NCI-H524 (cell line): Measurements from ENCODE around the gene PCDHGB1.
"Not testable (repeated sequence)": the region's sequence is repeated elsewhere in the genome, so short reads cannot be mapped to it uniquely, and the experiment has no call there.

Experiments
- DNase-seq, 2 experiments: peaks; one replicate each; lab custom pipeline; 2025; lab: John Stamatoyannopoulos, UW

Gene PCDHGB1

GRCh38 chr5:141349917-141350619 is at the start of gene PCDHGB1:
TSS of gene PCDHGB1 (plus strand) at chr5:141350099. CDS start at chr5:141350261, 162 bp downstream.
- DNase-seq, result peak; percentile 2 to 25

GRCh38 chr5:141303756-141304155 is 46.1 kb upstream of the PCDHGB1 start, which contains the start of gene SLC25A2:
TSS of gene SLC25A2 (minus strand) at chr5:141304049. CDS start at chr5:141303865, 184 bp downstream.
- DNase-seq, result no peak

DNA sequence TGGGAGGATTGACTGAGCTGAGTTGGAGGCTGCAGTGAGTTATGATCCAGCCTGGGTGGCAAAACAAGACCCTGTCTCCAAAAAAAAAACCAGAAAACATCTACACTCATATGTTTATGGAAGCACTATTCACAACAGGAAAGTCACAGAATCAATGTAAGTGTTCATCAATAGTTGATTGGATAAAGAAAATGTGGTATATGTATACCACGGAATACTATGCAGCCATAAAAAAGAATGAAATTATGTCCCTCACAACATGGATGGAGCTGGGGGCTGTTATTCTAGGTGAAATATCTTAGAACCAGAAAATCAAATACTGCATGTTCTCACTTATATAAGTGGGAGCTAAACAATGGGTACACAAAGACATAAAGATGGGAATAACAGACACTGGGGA is 43.3 kb upstream of the PCDHGB1 start:
- no peak for DNase-seq

- no peak for DNase-seq
These were observed 36.2 kb upstream of the PCDHGB1 start for GRCh38 chr5:141313711-141314110.

- DNase-seq, result not testable (repeated sequence)
These were observed 32.9 kb upstream of the PCDHGB1 start for GRCh38 chr5:141316963-141317362.

- DNase-seq, result no peak
These were observed 30.7 kb upstream of the PCDHGB1 start for GRCh38 chr5:141319202-141319601.

- no peak for DNase-seq
These were observed 30.2 kb upstream of the PCDHGB1 start for GRCh38 chr5:141319699-141320098.

DNA sequence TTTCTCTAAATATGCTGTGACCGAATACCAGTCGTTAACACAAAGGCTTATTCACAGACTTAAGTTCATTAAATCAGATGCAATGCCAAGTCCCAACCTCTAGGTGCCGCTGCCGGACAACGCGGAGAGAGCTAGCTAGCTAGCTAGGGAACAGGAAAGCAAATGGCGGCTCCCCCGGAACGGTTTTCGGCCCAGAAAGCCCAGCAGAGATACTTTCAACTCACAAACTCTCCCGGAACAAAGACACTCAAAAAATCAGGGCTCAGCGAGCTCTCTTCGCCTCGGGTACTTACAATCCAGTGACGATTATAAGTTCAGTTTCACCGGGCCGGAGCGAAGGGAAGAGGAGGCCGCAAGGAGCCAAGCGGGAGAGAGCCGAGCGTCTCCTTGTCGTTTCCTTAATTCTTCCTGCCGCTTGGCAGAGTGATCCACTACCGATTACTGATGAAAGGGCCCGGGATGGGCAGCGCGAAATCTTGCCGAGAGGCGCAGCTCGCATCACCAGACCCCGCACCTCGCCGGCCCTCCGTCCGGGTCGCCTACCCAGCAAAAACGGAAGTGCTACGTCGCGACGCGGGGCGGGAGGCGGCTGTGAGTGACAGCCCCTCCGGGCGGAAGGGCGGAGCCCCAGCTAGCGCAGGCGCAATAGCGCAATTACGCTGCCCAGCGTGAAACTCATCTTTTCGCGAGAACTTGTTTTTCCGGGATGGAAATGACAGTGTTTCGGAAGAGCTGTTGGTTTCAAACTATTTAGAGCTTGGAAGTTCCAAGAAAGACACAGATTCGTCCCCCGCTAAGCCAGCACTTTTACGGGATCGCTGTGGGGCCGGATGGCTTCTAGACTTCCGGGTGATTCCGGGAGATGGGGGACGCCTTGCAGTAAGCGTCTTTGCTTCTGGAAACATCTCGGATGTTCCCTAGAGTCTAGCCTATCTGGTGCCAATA is 29.4 kb upstream of the PCDHGB1 start, which contains the start of gene TAF7:
TAF7 (minus strand) TSS at position 560 of the 945 bp plus-strand sequence. CDS start 740 bp downstream, outside the sequence.
- peak; percentile 76 to 89 for DNase-seq

GRCh38 chr5:141322261-141322660 is 27.6 kb upstream of the PCDHGB1 start:
- DNase-seq, result no peak

DNA sequence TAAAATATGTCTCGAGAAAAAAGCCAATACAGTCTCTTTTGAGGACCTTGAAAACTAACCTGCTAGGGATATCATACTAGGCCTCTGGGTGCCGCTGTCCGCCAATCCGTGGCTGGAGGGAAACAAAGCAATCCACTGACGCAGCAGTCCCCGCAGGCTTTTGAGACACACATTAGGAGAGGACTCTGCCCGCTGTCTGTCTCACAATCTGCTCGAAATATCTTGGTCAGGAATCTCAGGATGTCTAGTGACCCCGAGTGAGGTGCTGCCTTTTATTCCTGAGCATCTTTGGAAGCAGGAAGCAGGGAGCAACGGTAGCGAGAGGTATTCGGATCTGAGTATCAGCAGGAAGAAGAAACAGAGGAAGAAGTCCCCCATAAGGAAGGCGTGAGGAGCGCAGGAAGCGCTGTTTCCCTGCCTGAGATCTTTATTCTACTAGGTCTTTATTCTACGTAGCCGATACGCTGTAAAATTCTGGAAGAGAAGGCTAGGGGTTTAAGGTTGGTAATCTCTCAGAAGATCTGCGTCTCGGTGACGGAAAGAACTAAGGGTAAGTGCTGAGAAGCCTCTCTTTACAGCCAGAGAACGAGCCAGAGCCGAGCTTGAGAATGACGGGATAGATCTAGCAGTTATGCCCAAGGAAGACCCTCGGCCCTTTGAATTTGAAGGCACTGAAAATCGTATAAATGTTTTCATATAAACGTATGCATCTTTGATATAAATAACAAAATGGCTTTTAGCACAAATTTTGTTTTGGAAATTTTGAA is 23.6 kb upstream of the PCDHGB1 start:
- DNase-seq, result peak; percentile 1 to 28

DNA sequence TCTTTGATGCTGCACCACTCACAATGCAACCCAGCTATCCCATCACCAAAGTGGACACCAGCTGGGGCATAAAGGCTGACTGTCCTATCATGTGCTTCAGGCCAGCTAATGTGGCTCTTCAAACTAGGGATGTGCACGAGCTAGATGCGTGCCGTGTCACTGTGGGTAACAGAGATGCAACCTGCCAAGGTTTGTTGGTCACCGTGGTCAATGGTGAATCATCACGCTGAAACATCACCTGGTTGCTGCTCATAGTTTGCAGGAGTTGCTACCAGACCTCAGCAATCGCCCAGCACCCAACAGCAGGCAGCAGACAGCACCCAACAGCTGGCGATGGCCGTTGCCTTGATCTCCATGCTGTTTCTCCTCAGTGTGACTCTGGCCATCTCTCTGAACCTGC is 21.7 kb upstream of the PCDHGB1 start:
- no peak for DNase-seq

DNA sequence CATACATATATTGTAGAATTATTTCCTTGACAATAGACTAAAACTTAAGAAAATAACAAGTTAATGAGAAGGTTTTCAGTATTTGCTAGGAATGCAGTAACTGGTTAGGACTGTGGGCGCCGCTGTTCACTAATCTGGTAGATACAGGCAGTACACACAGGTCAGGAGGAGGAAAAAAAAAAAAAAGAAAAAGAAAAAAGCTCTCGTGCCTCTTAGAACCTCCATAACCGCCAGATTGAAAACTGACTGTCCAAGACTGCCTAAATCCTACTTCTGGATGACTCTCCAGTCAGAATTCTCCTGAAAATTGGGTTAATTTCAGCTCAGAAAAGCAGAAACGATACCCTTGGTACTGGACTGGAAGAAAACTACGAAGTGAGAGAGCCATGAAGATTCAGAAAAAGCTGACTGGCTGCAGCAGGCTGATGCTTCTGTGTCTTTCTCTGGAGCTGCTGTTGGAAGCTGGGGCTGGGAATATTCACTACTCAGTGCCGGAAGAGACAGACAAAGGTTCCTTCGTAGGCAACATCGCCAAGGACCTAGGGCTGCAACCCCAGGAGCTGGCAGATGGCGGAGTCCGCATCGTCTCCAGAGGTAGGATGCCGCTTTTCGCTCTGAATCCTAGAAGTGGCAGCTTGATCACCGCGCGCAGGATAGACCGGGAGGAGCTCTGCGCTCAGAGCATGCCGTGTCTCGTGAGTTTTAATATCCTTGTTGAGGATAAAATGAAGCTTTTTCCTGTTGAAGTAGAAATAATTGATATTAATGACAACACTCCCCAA is 19.4 kb upstream of the PCDHGB1 start, which contains the start of gene PCDHGA1:
PCDHGA1 (plus strand) TSS at position 216 of the 782 bp plus-strand sequence.
- DNase-seq, result peak in 1 of 2 experiments; percentile 0

- DNase-seq, result not testable (repeated sequence)
These were observed 17.3 kb upstream of the PCDHGB1 start for GRCh38 chr5:141332571-141332970.

DNA sequence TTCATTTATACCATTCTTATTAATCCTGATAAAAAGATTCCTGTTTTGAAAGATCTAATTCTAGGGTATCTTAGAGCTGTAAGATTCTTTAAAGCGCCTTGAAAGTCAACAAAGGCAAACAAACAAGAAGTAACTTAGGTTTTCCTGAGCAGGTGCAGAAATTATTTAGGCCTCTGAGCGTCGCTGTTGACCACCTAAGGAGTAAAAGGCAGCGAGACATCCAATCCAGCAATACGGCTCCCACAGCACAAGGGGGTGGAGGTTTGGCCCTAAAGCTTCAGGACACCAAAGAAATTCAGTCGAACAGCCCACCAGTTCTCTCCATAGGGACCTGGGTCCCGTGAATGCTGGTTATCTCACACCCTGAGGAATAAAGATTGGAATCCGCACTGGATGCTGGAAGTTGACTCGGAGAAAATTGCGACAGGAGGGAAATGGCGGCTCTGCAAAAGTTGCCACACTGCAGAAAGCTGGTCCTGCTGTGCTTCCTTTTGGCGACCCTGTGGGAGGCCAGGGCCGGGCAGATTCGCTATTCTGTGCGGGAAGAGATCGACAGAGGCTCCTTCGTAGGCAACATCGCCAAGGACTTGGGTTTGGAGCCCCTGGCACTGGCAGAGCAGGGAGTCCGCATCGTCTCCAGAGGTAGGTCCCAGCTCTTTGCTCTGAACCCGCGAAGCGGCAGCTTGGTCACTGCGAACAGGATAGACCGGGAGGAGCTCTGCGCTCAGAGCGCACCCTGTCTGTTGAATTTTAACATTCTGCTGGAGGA is 11.2 kb upstream of the PCDHGB1 start, which contains the start of gene PCDHGA2:
PCDHGA2 (plus strand) TSS at position 223 of the 769 bp plus-strand sequence.
- DNase-seq, result peak in 1 of 2 experiments; percentile 13

DNA sequence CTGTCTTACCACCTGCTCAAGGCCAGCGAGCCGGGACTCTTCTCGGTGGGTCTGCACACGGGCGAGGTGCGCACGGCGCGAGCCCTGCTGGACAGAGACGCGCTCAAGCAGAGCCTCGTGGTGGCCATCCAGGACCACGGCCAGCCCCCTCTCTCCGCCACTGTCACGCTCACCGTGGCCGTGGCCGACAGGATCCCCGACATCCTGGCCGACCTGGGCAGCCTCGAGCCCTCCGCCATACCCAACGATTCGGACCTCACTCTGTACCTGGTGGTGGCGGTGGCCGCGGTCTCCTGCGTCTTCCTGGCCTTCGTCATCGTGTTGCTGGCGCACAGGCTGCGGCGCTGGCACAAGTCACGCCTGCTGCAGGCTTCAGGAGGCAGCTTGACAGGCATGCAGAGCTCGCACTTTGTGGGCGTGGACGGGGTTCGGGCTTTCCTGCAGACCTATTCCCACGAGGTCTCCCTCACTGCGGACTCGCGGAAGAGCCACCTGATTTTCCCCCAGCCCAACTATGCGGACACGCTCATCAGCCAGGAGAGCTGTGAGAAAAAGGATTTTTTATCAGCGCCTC is 9.0 kb upstream of the PCDHGB1 start:
- not testable (repeated sequence) for DNase-seq

- DNase-seq, result no peak
These were observed 7.1 kb upstream of the PCDHGB1 start for GRCh38 chr5:141342773-141343172.

DNA sequence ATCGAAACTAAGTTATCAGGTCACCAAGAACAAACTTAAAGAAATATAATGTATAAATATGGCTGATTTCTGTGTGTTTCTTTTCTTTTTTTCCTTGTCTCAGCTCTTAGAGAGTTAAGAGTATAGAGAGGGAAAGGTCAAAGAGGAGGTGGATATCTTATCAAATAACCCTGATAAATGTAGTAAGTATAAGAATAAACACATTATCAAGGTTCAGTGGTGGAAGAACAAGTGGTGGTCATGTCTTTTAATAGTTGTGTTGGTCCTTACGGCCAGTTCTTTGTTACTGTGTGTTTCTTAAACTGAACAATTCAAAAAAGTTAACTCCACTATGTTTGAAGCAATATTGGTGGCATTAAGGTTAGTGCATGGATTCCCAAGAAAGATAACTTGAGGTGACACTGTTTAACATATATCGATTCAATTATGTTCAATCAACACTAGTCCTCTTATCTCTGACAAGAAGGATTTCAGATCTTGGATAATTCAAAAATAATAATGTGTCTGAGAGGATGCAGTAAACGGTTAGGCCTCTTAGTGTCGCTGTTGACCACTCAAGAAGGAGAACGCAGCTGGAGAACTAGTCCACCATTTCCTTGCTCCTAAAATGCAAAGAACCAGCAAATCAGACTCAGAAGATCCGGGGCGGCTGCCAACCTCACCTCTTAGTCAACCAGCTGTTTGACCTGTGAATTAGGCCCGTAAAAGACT is 6.5 kb upstream of the PCDHGB1 start, which contains the start of gene PCDHGA3:
PCDHGA3 (plus strand) TSS at position 588 of the 711 bp plus-strand sequence. CDS start 205 bp downstream, outside the sequence.
- peak in 1 of 2 experiments; percentile 0 for DNase-seq

GRCh38 chr5:141343953-141344463 is 5.9 kb upstream of the PCDHGB1 start:
- DNase-seq, result no peak

DNA sequence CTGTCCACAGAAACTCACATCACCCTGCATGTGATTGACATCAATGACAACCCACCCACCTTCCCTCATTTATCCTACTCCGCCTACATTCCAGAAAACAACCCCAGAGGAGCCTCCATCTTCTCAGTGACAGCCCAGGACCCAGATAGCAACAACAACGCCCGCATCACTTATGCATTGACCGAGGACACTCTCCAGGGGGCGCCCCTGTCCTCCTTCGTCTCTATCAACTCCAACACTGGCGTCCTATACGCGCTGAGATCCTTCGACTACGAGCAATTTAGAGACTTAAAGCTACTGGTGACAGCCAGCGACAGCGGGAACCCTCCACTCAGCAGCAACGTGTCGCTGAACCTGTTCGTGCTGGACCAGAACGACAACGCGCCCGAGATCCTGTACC is 4.6 kb upstream of the PCDHGB1 start:
- no peak for DNase-seq
